ENCODE data around the gene EHF.

DNA sequence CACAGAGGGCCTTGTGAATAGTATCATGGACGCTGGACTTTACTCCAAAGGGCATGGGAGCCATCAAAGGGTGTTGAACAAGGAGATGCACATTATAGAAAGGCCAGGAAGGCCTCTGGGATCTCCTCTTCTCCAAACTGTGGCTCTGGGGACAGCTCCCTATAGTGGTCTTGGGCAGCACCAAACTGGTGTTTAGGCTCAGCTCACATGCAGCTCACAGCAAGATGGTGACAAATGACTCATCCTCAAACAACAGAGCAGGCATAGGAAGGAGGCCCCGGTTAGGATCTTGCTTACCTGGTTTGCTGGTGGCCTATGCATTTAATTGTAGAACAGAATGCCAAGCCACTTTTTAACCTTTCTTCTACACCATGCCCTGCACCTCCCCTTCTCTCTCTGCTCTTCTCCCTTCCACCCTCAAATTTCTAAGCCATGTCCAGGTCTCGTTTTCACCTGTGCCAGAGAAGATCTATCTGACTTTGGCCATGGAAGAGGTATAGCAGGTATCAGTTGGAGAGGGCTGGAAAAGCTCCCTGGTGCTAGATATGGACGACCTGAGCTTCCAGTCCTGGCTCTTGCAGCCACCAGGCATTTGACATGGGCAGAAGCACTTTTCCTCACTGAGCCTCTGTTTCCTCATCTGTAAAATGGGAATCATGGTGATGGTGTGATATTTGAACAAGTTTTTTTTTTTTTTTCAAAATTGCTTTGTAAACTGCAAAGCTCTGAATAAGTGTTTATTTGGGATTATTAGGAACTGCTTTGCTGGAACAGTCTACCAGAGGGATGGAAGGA is 14.4 kb upstream of the EHF start:
- TF ChIP-seq CTCF (conservative IDR thresholded peaks at IDR 0.05 in 1 of 2, IDR thresholded peaks at IDR 0.05 in 1 of 2; ENCODE audit: low read depth in 1 of 2, low read length in 2 of 2): no peak
- no peak for TF ChIP-seq EZH2 (IDR thresholded peaks at IDR 0.05; ENCODE audit: low read length, missing control alignments)

Data from fibroblast of lung (primary cell).